DOHH2 (cell line): ENCODE results near the gene TDRD12.

Experiments
- H3F3A ChIP-seq: fragments of 200-600 bp; sonication (generic), shearing (Covaris generic); 2 replicates; pipeline ENCODE4 v1.6.0; 2016; ENCODE audit warnings: antibody characterized with exemption, mild to moderate bottlenecking; ENCODE audit not compliant: control insufficient read depth, insufficient read depth
- H3K27ac ChIP-seq: fragments of 200-600 bp; sonication (generic); 2 replicates; pipeline ENCODE4 v1.5.1; 2014; ENCODE audit warnings: low read depth, mild to moderate bottlenecking, low read length, moderate library complexity
- H3K27me3 ChIP-seq: fragments of 200-600 bp; sonication (generic); 2 replicates; pipeline ENCODE4 v1.6.1; 2014; ENCODE audit warnings: mild to moderate bottlenecking, low read length, mixed read lengths; ENCODE audit not compliant: control insufficient read depth
- H3K36me3 ChIP-seq: fragments of 200-600 bp; sonication (generic); 2 replicates; pipeline ENCODE4 v1.6.1; 2014; ENCODE audit warnings: mild to moderate bottlenecking, low read length, moderate library complexity, mixed read lengths; ENCODE audit not compliant: control insufficient read depth
- H3K4me1 ChIP-seq: fragments of 200-600 bp; sonication (generic); 2 replicates; pipeline ENCODE4 v1.6.1; 2014; ENCODE audit warnings: mild to moderate bottlenecking, low read length, mixed read lengths; ENCODE audit not compliant: control insufficient read depth
- H3K4me2 ChIP-seq: fragments of 200-600 bp; sonication (generic); 2 replicates; pipeline ENCODE4 v1.6.0; 2014; ENCODE audit warnings: mild to moderate bottlenecking, low read length, moderate library complexity
- H3K4me3 ChIP-seq: fragments of 200-600 bp; sonication (generic); 2 replicates; pipeline ENCODE4 v1.5.1; 2014; ENCODE audit warnings: mild to moderate bottlenecking, low read length, mixed read lengths
- H3K79me2 ChIP-seq: fragments of 200-600 bp; sonication (generic); 2 replicates; pipeline ENCODE4 v1.6.1; 2014; ENCODE audit warnings: mild to moderate bottlenecking, low read length, mixed read lengths; ENCODE audit not compliant: control insufficient read depth
- H3K9me2 ChIP-seq: fragments of 200-600 bp; sonication (generic); replicated peaks from 2 replicates; pipeline ENCODE4 v1.6.1; 2014; ENCODE audit warnings: mild to moderate bottlenecking, low read length, mixed read lengths; ENCODE audit not compliant: control insufficient read depth
- H3K9me3 ChIP-seq: fragments of 200-600 bp; sonication (generic); 2 replicates; pipeline ENCODE4 v1.6.1; 2014; ENCODE audit warnings: antibody characterized with exemption, low read length, mixed read lengths; ENCODE audit not compliant: control insufficient read depth, insufficient read depth
- H4K20me1 ChIP-seq: fragments of 200-600 bp; sonication (generic); 2 replicates; pipeline ENCODE4 v1.6.0; 2014; ENCODE audit warnings: low read depth, mild to moderate bottlenecking, antibody characterized with exemption, low read length, moderate library complexity; ENCODE audit not compliant: control insufficient read depth, insufficient read depth
- EZH2phosphoT487 ChIP-seq: fragments of 200-600 bp; sonication (generic); IDR thresholded peaks from 2 replicates; pipeline ENCODE4 v1.6.1; 2017; ENCODE audit warnings: borderline replicate concordance, mild to moderate bottlenecking, antibody characterized with exemption, low read length, moderate library complexity, mixed read lengths
- TF ChIP-seq, protein P1 (sequence below): fragments of 200-600 bp; sonication (generic); IDR thresholded peaks from one replicate; pipeline ENCODE4 v1.5.1; 2014; ENCODE audit warnings: antibody characterized with exemption, mild to moderate bottlenecking, low read depth, low read length; ENCODE audit not compliant: poor library complexity, severe bottlenecking

TDRD12 gene

DNA sequence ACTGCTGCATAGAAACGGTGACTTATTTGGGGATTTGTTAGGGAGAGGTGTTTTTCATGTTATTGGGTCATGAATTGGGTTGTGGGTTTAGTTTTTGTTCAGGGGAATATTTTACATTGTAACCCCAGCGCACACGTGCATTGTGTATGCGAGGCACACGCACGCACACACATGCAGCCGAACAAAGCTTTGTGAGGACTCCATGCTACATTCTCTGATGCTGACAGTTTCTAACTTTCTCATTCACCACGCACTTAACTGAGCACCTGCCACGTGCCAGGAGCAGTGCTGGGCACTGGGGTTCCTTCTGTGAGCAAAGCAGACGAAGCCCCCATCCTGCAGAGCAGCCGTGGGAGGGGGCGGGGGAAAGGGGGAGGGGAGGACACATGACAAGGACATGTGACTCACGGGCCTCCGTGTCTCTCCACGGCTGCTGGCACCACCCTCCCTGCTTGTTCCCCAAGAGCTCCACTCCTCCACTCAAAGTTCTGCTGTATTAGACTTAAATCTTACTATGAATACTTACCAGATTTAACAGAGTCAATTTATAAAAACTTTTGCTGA lies 94.4 kb downstream of the TDRD12 start:
- no peaks in the 10 kb centered on the region for H3K9me3 ChIP-seq
- H3K4me1 ChIP-seq, result no peaks in the 10 kb centered on the region
- no peaks in the 10 kb centered on the region for H3K9me2 ChIP-seq
- no peak overlapping the region for H3K4me3 ChIP-seq
- no peaks in the 10 kb centered on the region for H3F3A ChIP-seq
- H3K27ac ChIP-seq, result no peak overlapping the region
- no peak for TF ChIP-seq EZH2phosphoT487
- TF ChIP-seq, protein P1, sequence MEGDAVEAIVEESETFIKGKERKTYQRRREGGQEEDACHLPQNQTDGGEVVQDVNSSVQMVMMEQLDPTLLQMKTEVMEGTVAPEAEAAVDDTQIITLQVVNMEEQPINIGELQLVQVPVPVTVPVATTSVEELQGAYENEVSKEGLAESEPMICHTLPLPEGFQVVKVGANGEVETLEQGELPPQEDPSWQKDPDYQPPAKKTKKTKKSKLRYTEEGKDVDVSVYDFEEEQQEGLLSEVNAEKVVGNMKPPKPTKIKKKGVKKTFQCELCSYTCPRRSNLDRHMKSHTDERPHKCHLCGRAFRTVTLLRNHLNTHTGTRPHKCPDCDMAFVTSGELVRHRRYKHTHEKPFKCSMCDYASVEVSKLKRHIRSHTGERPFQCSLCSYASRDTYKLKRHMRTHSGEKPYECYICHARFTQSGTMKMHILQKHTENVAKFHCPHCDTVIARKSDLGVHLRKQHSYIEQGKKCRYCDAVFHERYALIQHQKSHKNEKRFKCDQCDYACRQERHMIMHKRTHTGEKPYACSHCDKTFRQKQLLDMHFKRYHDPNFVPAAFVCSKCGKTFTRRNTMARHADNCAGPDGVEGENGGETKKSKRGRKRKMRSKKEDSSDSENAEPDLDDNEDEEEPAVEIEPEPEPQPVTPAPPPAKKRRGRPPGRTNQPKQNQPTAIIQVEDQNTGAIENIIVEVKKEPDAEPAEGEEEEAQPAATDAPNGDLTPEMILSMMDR, result no peak
- no peaks in the 10 kb centered on the region for H3K36me3 ChIP-seq
- H3K4me2 ChIP-seq, result no peak overlapping the region
- peaks cover 5% of the 10 kb centered on the region for H3K27me3 ChIP-seq
- H4K20me1 ChIP-seq, result no peaks in the 10 kb centered on the region
- no peaks in the 10 kb centered on the region for H3K79me2 ChIP-seq

DNA sequence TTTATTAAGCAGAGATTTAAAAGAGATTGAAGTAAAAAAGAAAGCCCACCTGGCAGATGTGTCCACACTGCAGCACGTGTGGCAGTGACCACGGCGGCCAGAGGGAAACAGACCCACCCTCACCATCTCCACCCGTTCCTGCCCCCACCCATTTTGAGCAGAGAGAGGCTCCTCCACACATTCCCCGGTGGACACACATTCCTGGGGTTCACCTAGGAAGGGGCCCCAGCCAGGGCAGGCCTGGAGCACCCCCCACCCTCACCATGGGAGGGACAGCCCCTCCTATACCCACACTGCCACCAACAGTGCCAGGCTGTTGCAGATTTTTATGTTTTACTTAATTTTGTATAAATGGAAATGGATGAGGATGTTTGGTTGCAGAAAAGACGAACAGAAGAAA lies 95.1 kb downstream of the TDRD12 start:
- Histone ChIP-seq H3K4me1 (no peaks in the 10 kb centered on the region), H4K20me1 (no peaks in the 10 kb centered on the region), H3K4me2 (no peak overlapping the region), H3K4me3 (no peak overlapping the region), H3K9me2 (no peaks in the 10 kb centered on the region), H3K27me3 (peaks cover 3% of the 10 kb centered on the region), H3K27ac (no peak overlapping the region), H3K9me3 (no peaks in the 10 kb centered on the region), H3F3A (no peaks in the 10 kb centered on the region), H3K36me3 (no peaks in the 10 kb centered on the region), H3K79me2 (no peaks in the 10 kb centered on the region)
- TF ChIP-seq EZH2phosphoT487, result no peak
- TF ChIP-seq, protein P1, result no peak

DNA sequence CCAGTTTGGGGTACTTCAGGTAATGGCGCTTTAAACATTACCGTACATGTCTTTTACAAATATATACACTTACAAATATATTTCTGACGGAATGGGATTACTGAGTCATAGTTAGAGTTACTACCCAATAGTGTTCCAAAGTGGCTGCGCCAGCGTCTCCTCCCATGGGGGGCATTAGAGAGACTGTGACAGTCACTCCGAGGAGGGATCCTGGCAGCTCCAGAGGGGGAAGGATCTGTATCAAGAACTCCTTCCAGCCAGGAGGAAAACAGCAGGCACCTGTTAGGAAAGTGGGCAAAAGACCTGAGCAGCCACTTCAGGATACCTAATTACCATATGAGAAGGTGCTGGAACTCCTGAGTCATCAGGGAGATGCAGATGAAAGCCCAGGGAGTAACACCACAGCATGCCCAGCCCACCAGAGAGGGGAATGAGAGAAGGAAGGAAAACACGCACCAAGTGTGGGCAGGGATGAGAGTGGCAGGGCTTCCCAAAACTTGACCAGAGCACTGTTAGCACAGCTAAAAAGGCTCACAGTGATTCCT lies 97.1 kb downstream of the TDRD12 start:
- Histone ChIP-seq H3K79me2 (no peaks in the 10 kb centered on the region), H3K36me3 (no peaks in the 10 kb centered on the region), H3F3A (no peaks in the 10 kb centered on the region), H3K4me3 (no peak overlapping the region), H3K27me3 (peaks cover 4% of the 10 kb centered on the region), H3K4me2 (no peak overlapping the region), H3K9me2 (no peaks in the 10 kb centered on the region), H3K9me3 (no peaks in the 10 kb centered on the region), H3K4me1 (no peaks in the 10 kb centered on the region), H3K27ac (no peak overlapping the region), H4K20me1 (no peaks in the 10 kb centered on the region)
- no peak for TF ChIP-seq EZH2phosphoT487
- TF ChIP-seq, protein P1, result no peak
